D341Med (cell line): ENCODE results near the gene ATP5MC2.
"Not testable (repeated sequence)": the region's sequence is repeated elsewhere in the genome, so short reads cannot be mapped to it uniquely, and the experiment has no call there.

Experiments used
- DNase-seq: peaks from one replicate; pipeline ENCODE4 v3.0.0; 2012; ENCODE audit warnings: low spot score

Gene ATP5MC2

GRCh38 chr12:53675701-53676607 lies at the start of gene ATP5MC2:
ATP5MC2 (minus strand) TSS chr12:53676083; CDS start chr12:53672614, 3,469 bp downstream.
- DNase-seq: peak; percentile 97

DNA sequence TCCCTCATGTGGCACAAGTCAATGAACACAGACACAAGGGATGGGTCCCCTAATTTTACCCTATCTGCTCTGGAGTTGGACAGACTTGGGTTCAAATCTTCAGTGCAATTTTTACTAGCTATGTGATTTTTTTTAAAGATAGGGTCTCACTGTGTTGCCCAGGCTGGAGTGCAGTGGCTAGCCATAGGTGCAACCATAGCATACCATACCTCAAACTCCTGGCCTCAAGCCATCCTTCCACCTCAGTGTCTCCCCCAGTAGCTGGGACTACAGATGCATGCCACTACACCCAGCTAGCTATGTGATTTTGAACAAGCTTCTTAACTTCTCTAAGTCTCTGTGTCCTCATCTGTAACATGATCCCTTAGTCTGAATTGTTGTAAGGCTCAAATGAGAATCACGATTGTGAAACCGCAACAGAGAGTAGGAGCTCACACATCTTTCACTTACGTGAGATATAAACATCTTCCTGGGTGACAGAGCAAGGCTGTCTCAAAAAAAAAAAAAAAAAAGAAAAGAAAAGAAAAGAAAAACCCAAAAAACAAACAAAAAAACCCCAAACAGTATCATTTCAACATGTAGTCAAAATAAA lies 46.7 kb upstream of the ATP5MC2 start:
- DNase-seq: no peak

GRCh38 chr12:53720946-53721345 lies 45.1 kb upstream of the ATP5MC2 start:
- no peak for DNase-seq

DNA sequence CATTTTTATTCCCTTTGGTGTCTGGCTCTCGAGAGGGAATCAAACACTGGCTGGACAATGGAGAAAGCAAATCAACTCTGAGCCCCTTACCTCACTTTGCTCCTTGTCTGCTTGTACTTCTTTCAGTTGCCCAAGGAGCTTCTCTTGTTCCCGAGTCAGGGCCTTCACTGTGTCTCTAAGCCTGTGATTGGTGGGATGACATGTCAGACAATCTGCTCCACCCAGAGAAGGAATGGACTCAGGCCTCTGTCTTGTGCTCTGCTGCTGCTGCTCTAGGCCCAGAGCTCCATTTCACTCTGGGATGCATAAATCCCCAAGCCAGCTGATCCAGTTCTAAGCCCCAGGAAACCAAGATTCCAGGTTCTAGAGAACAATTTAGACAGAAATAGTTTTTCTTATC lies 43.8 kb upstream of the ATP5MC2 start:
- DNase-seq: no peak

DNA sequence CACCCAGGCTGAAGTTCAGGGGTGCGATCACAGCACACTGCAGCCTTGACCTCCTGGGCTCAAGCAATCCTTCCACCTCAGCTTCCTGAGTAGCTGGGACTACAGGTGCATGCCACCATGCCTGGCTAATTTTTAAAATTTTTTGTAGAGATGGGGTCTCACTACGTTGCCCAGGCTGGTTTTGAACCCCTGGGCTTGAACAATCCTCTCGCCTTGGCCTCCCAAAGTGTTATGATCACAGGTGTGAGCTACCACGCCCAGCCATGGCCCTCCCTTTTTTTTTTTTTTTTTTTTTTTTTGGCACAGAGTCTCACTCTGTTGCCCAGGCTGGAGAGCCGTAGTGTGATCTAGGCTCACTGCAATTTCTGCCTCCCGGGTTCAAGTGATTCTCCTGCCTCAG lies 42.7 kb upstream of the ATP5MC2 start:
- DNase-seq: not testable (repeated sequence)

DNA sequence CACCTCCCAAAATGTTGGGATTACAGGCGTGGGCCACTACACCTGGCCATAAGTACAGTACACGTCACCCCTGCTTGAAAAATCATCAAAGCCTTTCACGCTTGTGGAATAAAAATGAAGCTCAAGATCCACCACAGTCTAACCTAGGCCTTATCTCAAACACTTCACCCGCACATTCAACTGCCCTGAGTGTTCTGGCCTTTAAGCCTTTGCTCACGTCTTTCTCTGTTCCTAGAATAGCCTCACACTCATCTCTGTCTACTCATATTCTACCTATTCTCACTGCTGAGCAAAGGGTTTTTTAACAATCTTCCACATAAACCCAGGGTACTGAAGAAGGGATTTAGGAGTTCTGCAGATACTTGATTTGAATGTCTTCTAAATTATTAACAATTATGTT lies 41.4 kb upstream of the ATP5MC2 start:
- DNase-seq: no peak

GRCh38 chr12:53714004-53714403 lies 38.1 kb upstream of the ATP5MC2 start:
- no peak for DNase-seq

DNA sequence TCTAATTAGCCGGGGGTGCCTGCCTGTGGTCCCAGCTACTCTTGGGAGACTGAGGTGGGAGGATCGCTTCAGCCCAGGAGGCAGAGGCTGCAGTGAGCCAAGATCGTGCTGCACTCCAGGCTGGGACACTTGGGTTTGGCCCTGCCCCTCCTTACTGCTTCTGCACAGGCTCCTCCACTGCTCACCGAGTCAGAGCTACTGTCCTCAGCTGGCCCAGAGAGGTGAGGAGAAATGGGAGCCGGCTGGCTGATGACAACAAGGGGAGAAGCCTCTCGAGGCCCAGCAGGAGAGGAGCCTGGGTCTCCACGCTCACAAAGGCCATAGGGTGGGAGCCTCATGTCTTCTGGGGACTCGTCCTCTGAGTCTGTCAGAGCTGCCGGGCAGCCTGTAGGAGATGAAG lies 37.6 kb upstream of the ATP5MC2 start:
- DNase-seq: no peak

DNA sequence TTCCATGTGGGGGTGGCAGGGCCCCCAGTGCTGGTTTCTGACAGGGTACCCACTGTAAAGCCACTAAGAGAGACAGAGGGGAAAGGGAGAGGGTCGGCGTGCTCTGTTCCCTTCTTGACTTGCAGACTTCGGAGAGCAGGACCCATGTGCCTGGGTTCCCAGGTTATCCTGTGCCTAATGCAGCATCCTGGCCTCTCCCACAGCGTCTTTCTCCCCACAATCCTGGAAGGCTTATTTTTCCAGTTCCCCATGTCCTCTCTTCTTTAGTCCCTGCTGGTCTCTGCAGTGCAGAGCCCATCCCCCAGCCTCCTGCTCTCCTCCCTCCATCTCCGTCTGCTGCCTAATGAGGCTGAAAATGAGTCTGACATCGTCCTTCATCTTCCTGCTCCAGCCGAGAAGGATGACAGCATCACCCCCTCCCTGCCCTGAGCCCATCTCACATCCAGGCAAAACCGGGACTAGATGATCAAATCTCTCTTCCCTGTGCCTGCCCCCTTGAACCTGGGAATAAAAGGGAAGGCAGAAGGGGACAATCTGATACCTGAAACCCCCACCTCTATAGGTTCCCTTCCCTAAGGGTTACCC lies 36.3 kb upstream of the ATP5MC2 start:
- DNase-seq: no peak

DNA sequence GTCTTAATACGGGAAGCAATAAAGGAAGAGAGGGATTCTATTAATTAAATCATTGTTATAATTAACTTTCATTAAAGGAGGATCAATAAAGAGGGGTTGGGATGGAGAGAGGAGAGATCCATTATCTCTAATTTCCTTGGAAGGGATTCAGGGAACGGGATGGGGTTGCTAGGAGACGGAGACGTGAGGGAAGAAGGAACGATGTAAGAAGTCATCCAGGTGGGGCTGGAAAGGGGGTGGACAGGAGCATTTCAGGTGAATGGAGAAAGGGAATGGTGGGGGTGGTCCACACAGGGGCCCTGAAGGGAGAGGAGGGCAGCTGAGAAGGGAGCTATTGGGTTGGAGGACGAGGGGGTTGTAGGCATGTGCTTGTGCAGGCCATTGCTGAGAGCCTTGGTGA lies 34.2 kb upstream of the ATP5MC2 start:
- no peak for DNase-seq

- DNase-seq: no peak
These were observed 33.8 kb upstream of the ATP5MC2 start for GRCh38 chr12:53709671-53710070.

DNA sequence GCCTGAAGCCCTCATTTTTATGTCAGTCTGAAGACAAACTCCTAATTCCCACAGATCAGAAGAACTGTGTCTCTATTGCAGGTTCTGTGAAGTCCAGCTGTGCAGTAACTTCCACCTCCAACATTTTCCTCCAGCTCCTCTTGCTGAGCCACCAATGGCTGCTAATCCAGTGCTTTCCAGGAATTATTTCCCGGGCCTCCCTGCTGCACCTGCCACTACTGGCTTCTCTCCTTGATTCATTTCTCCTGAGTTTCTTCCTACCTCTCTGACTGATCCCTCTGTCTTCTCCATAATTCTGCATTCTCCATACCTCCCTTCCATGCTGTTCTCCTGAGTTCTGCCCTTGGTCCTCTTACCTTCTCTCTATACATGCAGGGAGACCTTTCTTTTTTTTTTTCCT lies 30.2 kb upstream of the ATP5MC2 start:
- no peak for DNase-seq

GRCh38 chr12:53703756-53704155 lies 27.9 kb upstream of the ATP5MC2 start:
- DNase-seq: no peak

GRCh38 chr12:53701518-53702264 lies 25.8 kb upstream of the ATP5MC2 start:
- peak; percentile 84 for DNase-seq

DNA sequence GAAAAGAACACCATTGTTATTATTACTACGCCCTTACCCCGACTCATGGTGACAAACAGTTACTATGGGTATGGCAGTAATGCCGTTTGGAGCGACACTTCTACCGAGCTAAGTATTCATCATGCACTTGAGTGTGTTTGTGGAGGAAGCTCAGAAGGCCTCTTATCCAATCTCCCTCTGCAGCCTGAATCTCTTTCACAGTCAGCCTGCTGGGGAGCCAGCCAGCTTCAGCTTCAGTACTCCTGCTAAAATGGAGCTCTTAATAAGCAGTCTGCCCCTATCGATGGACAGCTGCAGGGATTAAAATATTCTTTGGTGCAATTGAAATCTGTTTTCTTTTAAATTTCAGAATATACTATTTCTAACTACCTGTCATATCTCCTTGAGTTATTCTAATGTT lies 24.7 kb upstream of the ATP5MC2 start:
- DNase-seq: no peak

- no peak for DNase-seq
These were observed 23.8 kb upstream of the ATP5MC2 start for GRCh38 chr12:53699678-53700025.

- no peak for DNase-seq
These were observed 23.2 kb upstream of the ATP5MC2 start for GRCh38 chr12:53698948-53699677.

- no peak for DNase-seq
These were observed 20.9 kb upstream of the ATP5MC2 start for GRCh38 chr12:53696655-53697331.

DNA sequence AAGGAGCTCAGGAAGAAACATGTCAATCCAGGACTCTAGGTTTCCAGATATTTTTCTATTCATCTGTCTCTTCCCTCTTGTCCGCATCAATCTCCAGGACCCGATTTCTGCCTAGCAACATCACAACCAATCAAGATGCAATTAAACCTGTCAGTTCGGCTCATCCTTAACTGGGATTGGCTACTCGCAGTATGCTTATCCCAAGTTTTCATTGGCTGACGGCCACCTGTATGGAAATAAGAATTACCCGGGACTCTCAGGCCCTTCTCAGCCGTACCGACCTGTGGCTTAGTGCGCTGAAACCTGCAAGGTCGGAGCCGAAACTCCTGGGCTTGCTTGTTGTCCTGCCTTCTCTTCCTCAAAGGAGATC lies 20.4 kb upstream of the ATP5MC2 start:
- DNase-seq: peak; percentile 89

- DNase-seq: peak; percentile 68
These were observed 19.6 kb upstream of the ATP5MC2 start for GRCh38 chr12:53695152-53696145.
